ENCODE measurements around the gene ITPR1. TPM values are rescaled to one million over a fixed set of nuclear protein-coding genes. Genes with fewer than 3 reads are reported as not detected.
A peak's percentile ranks its signal among the peaks of the same experiment; 100 is the strongest.

The ITPR1 gene
- total RNA-seq, 1 donor from 2014 or later, result 117 TPM

GRCh38 chr3:4515916-4516579 lies 22.9 kb downstream of the ITPR1 start:
- intact Hi-C loops (cut with micrococcal nuclease), result loop anchor here (5.0 kb wide), 1 partner anchor 71 kb away; no protein-coding TSS in a partner anchor
- H3K4me3 Mint-ChIP-seq (ENCODE audit: low read depth), result no peak overlapping the region

GRCh38 chr3:4517093-4517492 lies 23.9 kb downstream of the ITPR1 start:
- Mint-ChIP-seq H3K4me3 (ENCODE audit: low read depth) (no peak overlapping the region), H3K27me3 (ENCODE audit: low read depth) (no peaks in the 10 kb centered on the region), H3K36me3 (ENCODE audit: low read depth) (peaks cover 46% of the 10 kb centered on the region), H3K9me3 (no peaks in the 10 kb centered on the region), H3K27ac (no peak overlapping the region), H3K4me1 (ENCODE audit: low read depth) (peaks cover 34% of the 10 kb centered on the region)
- intact Hi-C loops (cut with micrococcal nuclease), result loop anchor here (5.0 kb wide), 1 partner anchor 70 kb away; no protein-coding TSS in a partner anchor
- DNase-seq (ENCODE audit: low spot score), result no peak

More at GRCh38 chr3:4515916-4516579, 22.9 kb downstream of the ITPR1 start:
- Mint-ChIP-seq H3K27me3 (ENCODE audit: low read depth) (no peaks in the 10 kb centered on the region), H3K9me3 (no peaks in the 10 kb centered on the region), H3K36me3 (ENCODE audit: low read depth) (peaks cover 41% of the 10 kb centered on the region), H3K27ac (no peak overlapping the region), H3K4me1 (ENCODE audit: low read depth) (peaks cover 34% of the 10 kb centered on the region)
- no peak for DNase-seq (ENCODE audit: low spot score)

DNA sequence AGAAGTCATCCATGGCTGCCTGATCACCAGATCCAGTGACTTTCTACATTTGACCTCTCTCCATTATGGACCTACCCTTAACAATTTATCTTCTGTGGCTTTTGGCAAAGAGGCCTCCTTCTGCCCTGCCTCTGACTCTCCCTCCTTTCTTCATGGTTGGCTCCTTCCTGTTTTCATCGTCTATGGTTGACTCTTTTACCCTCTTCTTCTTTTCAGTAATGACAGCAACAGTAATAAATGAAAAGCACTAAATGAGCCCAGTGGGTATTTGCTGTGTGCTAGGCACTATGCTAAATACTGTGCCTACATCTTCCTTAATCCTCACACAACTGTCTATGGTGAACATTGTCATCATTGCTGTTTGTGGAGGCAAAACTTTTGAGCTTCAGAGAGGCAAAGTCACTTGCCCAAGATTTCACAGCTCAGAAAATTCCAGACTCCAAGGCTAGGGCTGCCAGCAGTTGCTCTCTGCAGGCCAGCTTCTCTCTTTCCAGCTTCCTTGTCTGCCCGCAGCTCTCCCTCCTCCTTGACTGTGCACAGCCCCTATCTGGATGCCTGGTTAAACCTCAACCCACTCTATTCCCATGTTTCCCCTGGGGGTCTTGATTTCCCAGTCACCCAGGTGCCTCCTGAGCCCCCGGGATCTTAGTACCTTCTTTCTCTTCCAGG lies 24.6 kb downstream of the ITPR1 start:
- H3K36me3 Mint-ChIP-seq (ENCODE audit: low read depth), result peaks cover 53% of the 10 kb centered on the region
- no peak for DNase-seq (ENCODE audit: low spot score)
- peak overlapping the region; percentile 56 for H3K27ac Mint-ChIP-seq
- H3K27me3 Mint-ChIP-seq (ENCODE audit: low read depth), result no peaks in the 10 kb centered on the region
- no peaks in the 10 kb centered on the region for H3K9me3 Mint-ChIP-seq
- intact Hi-C loops (cut with micrococcal nuclease), result loop anchor here (2.0 to 5.0 kb wide), 3 partner anchors 25 to 115 kb away; partner anchors contain the start of gene ITPR1
- H3K4me1 Mint-ChIP-seq (ENCODE audit: low read depth), result peaks cover 34% of the 10 kb centered on the region
- no peak overlapping the region for H3K4me3 Mint-ChIP-seq (ENCODE audit: low read depth)

- intact Hi-C loops (cut with micrococcal nuclease), result no loop called here
- H3K9me3 Mint-ChIP-seq, result no peaks in the 10 kb centered on the region
- peaks cover 36% of the 10 kb centered on the region for H3K4me1 Mint-ChIP-seq (ENCODE audit: low read depth)
- no peak for DNase-seq (ENCODE audit: low spot score)
- H3K27ac Mint-ChIP-seq, result peak overlapping the region; percentile 2
- peaks cover 68% of the 10 kb centered on the region for H3K36me3 Mint-ChIP-seq (ENCODE audit: low read depth)
- no peaks in the 10 kb centered on the region for H3K27me3 Mint-ChIP-seq (ENCODE audit: low read depth)
- H3K4me3 Mint-ChIP-seq (ENCODE audit: low read depth), result no peak overlapping the region
These were observed 27.1 kb downstream of the ITPR1 start for GRCh38 chr3:4520033-4520816.

DNA sequence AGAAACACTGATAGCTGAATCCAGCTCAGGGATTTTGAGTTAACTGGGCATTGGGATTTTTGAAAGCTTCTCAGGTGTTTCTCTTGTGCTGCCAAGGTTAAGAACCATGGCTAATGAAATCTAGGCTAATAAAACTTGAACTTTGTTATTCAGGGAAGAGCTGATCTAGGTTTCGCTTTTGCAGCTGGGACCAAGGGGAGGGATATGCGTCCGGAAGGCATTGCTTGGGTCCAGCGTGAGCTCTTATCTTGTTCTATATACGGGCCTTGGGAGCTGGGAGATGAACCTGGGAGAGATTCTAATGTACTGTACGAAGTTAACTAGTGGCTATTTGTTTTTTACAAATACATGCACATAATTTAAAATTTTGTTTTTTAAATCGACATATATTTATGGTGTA lies 29.8 kb downstream of the ITPR1 start:
- H3K4me1 Mint-ChIP-seq (ENCODE audit: low read depth), result peaks cover 34% of the 10 kb centered on the region
- intact Hi-C loops (cut with micrococcal nuclease), result no loop called here
- no peak for DNase-seq (ENCODE audit: low spot score)
- peaks cover 71% of the 10 kb centered on the region for H3K36me3 Mint-ChIP-seq (ENCODE audit: low read depth)
- H3K27ac Mint-ChIP-seq, result no peak overlapping the region
- no peaks in the 10 kb centered on the region for H3K27me3 Mint-ChIP-seq (ENCODE audit: low read depth)
- no peaks in the 10 kb centered on the region for H3K9me3 Mint-ChIP-seq
- H3K4me3 Mint-ChIP-seq (ENCODE audit: low read depth), result no peak overlapping the region

DNA sequence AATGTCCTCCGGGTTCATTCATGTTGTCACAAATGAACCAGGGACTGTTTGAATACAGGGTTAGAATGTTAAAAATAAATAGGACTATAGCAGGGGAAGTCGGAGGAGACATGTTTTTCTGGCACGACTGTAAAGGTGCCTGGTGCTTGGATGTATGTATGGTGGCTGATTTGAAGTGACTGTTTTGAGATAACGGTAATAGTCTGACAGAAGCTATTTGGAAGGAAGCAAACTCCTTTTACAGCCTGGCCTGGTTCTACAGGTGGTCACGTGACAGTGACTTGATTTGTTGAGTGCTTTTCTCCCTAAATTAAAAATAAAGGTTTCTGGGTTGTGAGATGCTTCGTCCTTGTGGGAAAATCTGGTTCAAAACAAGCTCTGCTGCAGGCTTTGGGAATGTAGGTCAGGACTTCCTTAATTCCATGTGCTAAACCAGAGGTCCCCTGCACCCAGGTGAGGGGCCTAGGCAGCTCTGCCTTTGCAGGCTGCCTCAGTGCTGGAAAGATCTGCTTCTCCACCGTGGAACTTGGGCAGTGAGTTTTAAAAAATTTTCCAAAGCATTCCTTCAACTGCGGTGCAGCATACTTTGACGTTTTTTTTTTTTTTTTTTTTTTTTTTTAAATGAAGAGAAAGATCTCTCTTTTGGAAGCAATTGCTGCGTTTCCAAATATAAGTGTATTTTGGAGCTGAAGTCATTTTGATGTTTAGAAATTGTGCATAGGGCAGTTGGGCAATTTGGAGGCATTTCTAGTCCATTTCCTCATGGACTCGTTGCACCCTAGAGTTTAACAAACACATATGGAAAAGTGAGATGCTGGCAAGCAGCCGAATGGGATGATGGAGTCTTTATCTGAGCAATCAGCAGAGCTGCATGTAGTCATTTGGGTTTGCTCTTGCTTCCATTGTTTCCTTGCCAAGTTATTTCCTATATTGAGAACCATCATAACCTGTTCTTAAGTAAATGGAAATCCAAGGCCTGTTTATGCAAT lies 30.9 kb downstream of the ITPR1 start:
- Mint-ChIP-seq H3K9me3 (no peaks in the 10 kb centered on the region), H3K27ac (no peak overlapping the region), H3K27me3 (ENCODE audit: low read depth) (no peaks in the 10 kb centered on the region), H3K4me3 (ENCODE audit: low read depth) (no peak overlapping the region), H3K4me1 (ENCODE audit: low read depth) (peaks cover 25% of the 10 kb centered on the region), H3K36me3 (ENCODE audit: low read depth) (peaks cover 66% of the 10 kb centered on the region)
- no peak for DNase-seq (ENCODE audit: low spot score)
- intact Hi-C loops (cut with micrococcal nuclease), result no loop called here

DNA sequence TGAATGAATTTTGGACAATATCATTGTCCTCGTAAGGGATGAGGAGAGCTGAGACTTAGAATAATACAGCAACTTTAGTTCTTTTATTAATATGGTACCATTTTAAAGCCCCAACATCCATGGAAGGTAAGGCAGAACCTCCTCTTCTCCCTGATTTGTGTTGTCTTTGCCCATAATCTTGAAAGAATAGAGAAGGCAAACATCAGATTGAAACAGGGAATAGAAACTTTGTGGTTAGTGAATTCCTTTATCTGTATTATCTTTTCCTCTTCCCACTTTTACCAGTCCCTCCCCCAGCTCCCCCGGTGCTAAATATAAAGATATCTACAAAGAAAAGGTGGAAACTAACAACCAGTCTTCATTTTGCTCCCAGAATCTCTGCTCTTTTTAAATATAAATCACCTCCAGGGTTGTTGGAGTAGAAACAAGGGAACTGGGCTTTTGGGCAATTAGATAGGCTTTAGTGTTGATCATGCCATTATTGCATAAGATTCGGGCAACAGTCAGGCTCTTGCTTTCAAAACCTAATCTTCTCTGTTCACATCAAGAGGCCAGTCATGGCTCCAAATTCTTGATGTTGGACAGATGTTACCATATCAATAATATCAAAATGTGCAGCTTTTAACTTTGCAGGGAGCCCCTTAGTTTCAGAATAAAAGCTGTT lies 32.5 kb downstream of the ITPR1 start:
- Mint-ChIP-seq H3K4me1 (ENCODE audit: low read depth) (peaks cover 15% of the 10 kb centered on the region), H3K9me3 (no peaks in the 10 kb centered on the region), H3K36me3 (ENCODE audit: low read depth) (peaks cover 52% of the 10 kb centered on the region), H3K27me3 (ENCODE audit: low read depth) (no peaks in the 10 kb centered on the region), H3K27ac (no peak overlapping the region), H3K4me3 (ENCODE audit: low read depth) (no peak overlapping the region)
- intact Hi-C loops (cut with micrococcal nuclease), result no loop called here
- no peak for DNase-seq (ENCODE audit: low spot score)

DNA sequence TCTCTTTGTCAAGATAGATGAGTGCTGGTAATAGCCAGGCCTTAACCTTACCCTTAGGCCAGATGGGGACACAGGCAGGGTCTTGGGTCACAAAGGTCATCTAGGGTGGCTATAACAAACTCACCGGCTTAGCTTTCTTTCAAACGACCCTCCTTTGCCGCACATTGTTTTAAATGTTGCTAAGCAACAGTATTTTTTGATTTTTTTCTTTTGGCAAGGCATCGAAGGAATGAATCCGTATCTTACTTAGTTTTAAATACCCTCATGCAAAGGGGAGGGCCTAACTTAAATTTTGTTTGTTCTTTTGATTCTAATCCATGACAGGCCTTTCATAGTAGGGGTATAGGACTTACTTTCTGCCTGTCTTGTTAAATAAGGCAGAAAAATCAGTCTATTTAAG lies 35.2 kb downstream of the ITPR1 start:
- intact Hi-C loops (cut with micrococcal nuclease), result no loop called here
- H3K27ac Mint-ChIP-seq, result no peak overlapping the region
- peaks cover 30% of the 10 kb centered on the region for H3K36me3 Mint-ChIP-seq (ENCODE audit: low read depth)
- no peaks in the 10 kb centered on the region for H3K9me3 Mint-ChIP-seq
- peaks cover 15% of the 10 kb centered on the region for H3K4me1 Mint-ChIP-seq (ENCODE audit: low read depth)
- H3K27me3 Mint-ChIP-seq (ENCODE audit: low read depth), result no peaks in the 10 kb centered on the region
- H3K4me3 Mint-ChIP-seq (ENCODE audit: low read depth), result no peak overlapping the region
- no peak for DNase-seq (ENCODE audit: low spot score)

DNA sequence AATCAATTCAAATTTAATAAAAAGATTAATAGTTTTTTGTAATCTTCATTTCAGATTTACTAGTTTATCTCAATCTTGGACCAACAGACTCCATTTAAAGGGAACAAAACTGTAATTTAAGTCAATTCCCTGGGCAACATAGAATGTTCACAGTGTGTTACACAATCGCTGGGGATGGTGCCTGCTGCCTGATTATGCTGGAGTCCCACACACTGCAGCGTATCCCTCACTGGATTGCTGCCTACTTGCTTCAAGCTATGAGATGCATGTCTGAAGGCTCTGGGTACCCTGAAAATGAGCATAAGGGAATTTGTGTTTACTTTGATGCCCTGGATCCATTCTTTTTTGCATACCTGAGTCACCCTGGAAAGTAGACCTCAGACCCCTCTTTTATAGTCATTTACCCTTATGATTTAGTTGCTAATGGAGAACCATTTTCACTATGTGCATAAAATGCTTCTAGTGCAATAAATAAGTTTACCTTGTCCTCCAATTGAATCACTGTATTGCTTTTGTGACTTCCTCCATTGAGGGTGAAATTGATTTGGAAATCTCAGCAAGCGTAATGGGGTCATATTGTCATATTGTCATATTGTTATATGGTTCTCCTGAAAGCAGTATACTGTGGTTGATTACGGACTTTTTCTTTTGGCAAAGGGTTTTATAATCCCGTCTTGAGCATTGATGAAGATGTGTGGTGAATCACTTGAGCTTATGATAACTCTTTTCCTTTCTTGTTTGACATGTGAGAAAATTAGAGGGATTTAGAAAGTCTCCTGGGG lies 35.9 kb downstream of the ITPR1 start:
- intact Hi-C loops (cut with micrococcal nuclease), result no loop called here
- H3K36me3 Mint-ChIP-seq (ENCODE audit: low read depth), result peaks cover 25% of the 10 kb centered on the region
- no peaks in the 10 kb centered on the region for H3K9me3 Mint-ChIP-seq
- no peak overlapping the region for H3K27ac Mint-ChIP-seq
- no peak overlapping the region for H3K4me3 Mint-ChIP-seq (ENCODE audit: low read depth)
- H3K4me1 Mint-ChIP-seq (ENCODE audit: low read depth), result peaks cover 14% of the 10 kb centered on the region
- H3K27me3 Mint-ChIP-seq (ENCODE audit: low read depth), result no peaks in the 10 kb centered on the region
- no peak for DNase-seq (ENCODE audit: low spot score)

- no peaks in the 10 kb centered on the region for H3K9me3 Mint-ChIP-seq
- peaks cover 16% of the 10 kb centered on the region for H3K36me3 Mint-ChIP-seq (ENCODE audit: low read depth)
- no peak overlapping the region for H3K4me3 Mint-ChIP-seq (ENCODE audit: low read depth)
- H3K27me3 Mint-ChIP-seq (ENCODE audit: low read depth), result no peaks in the 10 kb centered on the region
- no peak overlapping the region for H3K27ac Mint-ChIP-seq
- DNase-seq (ENCODE audit: low spot score), result no peak
- H3K4me1 Mint-ChIP-seq (ENCODE audit: low read depth), result peaks cover 15% of the 10 kb centered on the region
- intact Hi-C loops (cut with micrococcal nuclease), result no loop called here
These were observed 36.9 kb downstream of the ITPR1 start for GRCh38 chr3:4529876-4530588.
